Urothelium cell line (cell line): ENCODE measurements around the gene TMEM245.

Experiments used
- DNase-seq: peaks from one replicate; pipeline ENCODE4 v3.0.0; 2011; ENCODE audit warnings: low spot score, mixed read lengths
- FAIRE-seq: peaks from 2 replicates; lab custom pipeline; 2011; peaks lifted over from hg19 to GRCh38; lab: Jason Lieb, UNC

Gene TMEM245

GRCh38 chr9:109107402-109108240 is 12.1 kb downstream of the TMEM245 start:
- FAIRE-seq (no peak), DNase-seq (peak; percentile 48)

DNA sequence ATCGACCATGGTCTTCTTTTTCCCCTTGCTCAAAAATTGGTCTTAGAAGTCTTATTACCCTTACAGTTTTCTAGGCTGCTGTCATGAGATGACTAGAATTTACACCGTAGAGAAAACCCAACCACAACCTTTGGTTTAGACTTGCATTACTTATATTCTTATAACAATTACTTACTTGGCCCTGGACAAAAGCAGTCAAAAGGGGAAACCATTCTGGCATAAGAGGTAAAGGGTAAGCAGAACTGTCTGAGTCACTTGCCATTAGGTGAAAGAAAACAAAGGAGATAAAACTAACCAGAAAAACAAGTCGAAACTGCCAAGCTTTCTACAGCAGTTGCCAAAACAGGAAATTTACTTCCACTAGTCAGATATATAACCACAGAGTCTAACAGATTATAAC is 17.9 kb downstream of the TMEM245 start:
- FAIRE-seq = no peak
- DNase-seq = no peak

GRCh38 chr9:109101202-109101595 is 18.5 kb downstream of the TMEM245 start:
- DNase-seq (no peak), FAIRE-seq (no peak)

DNA sequence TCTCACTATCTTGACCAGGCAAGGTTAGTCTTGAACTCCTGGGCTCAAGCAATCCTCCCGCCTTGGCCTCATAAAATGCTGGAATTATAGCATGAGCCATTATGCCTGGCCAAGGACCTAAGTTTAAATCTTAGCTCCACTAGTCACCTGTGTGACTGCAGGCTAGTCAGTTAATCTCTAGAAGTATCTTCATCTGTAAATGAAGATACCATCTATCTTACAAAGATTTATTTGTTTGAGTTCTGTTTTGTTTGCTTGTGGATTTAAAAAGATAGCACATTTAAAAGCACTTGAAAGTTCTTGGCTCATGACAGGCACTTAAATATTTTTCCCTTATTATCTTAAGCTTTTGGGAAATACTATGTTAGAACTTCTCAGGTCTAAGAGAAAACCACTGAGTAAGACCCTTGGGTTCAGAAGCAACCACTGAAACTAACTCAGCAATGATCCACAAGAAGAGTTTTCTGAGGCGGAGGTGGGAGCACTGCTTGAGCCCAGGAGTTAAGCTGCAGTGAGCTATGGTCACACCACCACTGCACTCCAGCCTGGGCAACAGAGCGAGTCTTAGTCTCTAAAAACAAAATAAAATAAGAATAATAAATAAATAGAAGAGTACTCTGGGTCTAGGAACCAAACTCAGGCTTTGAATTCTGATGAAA is 19.1 kb downstream of the TMEM245 start:
- FAIRE-seq = no peak

DNA sequence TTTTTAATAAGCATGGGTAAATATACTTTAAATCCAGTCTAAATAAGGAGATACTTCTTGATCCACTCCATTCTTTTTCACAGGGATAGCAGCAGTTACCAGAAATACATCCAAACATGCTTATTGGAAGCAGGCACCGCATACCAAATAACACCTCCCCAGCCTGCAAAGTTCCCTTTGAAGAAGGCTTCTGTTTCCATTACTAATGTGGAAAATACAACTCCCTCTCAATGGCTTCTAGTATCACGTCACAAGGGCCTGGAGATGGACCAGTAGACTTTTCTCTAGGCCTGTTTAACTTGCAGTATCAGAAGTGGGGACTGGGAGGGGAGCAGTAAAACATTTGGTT is 20.8 kb downstream of the TMEM245 start:
- FAIRE-seq = no peak

More for the DNA sequence above, 19.1 kb downstream of the TMEM245 start:
- no peak for DNase-seq

DNA sequence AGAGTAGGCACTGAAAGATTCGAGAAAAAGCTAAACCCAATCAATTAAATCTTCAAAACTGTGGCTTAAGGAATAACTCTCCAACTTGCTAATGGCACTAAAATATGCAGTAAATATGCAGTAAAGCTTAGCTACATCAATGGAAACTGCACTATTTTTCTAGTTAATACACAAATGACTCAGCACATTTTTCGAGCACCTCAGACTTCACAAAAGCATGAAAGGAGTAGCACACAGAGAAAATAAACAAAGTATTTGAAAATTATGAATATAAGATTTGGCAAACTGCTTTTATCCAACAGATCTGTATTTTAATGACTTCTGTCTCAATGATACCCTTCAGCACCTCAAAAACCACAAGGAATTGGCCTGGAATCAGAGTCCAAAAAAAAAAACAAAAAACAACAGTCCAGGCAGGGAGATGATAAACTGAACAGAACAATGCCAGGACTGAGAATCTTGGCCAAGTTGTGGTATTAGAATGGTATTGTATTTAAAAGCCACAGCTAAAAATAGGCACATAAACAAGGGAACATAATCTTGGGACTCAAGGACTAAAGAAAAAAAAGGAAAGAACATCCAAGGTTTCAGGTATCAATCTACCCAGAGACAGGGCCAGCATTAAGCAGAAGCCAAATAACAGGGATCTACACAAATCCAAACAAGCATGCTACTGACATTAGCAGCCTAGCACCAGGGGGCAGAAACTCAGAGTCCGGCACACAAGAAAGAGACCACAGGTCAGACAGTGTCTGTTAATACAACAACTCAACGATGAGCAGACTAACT is 21.4 kb downstream of the TMEM245 start:
- FAIRE-seq (no peak), DNase-seq (peak; percentile 53)

More for the DNA sequence above, 20.8 kb downstream of the TMEM245 start:
- no peak for DNase-seq

DNA sequence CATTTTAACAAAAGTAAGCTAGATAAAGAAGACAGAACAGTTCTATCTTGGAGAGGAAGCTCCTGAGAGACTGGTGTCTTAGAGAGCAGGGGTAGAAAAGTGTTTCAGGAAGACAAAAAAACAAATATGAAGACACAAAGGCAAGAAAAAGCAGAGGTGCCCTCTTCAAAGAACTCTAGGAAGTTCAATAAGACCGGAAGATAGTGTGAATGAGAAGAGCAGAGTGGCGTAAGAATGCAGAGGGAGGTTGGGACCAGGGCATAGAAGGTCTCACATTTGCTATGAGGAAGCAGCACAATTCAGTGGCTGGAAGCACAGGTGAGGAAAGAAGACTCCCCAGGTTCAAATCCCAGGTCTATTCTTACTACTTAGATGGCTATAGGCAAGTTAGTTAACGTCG is 22.6 kb downstream of the TMEM245 start:
- DNase-seq (no peak), FAIRE-seq (no peak)

DNA sequence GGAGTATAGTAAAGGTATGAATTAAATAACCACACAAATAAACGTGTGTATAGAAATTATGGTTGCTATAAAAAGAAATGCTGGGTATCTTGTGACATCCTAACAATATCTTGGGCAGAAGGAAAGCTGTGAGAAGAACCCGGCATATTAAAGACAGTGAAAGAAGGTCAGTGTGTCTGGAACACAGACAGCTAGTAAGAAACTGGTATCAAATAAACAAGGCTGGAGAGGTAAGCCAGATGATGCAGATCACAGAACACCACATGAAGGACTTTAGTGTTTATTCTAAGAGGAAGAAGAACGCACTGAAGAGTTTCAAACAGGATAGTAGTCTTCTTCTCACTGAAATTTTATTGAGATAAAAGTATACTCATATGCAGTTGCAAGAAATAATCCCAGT is 24.4 kb downstream of the TMEM245 start:
- no peak for DNase-seq
- FAIRE-seq = no peak

DNA sequence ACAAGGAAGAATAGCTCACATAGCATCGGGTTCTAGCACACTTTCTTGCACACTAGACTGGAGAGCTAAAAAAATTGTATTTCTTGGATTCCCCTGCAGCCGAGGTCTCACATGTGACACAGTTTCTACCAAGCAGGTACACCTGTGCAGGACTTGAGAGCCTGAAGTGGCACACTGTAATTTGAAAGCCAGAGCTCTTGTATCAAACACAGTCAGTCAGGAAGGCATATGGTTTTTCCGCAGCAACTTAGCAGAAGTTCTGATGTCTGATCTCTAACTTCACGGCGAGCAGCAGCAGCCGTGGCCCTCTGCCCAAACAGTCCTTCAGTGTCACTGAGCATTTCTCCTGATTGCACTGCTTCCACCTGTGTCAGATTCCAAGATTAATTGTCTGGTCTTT is 25.5 kb downstream of the TMEM245 start:
- FAIRE-seq (no peak), DNase-seq (no peak)

DNA sequence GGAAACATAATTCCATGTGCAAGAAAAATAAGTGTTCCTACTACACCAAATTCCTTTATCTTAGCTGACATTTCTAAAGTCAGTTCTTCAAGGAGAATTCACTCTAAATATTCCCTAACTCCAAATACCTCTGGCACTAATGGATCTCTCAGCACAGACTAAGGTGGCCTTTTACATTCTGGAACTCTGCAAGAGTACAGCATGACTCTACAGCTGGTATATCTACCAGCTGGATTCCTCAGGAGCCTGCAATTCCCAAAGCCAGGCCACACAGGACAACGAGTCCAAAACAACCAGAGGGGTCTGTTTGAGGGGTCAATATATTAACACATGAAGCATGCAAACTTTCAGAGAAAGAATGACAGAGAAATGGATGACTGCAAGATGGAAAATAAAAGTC is 27.2 kb downstream of the TMEM245 start:
- DNase-seq (no peak), FAIRE-seq (no peak)

DNA sequence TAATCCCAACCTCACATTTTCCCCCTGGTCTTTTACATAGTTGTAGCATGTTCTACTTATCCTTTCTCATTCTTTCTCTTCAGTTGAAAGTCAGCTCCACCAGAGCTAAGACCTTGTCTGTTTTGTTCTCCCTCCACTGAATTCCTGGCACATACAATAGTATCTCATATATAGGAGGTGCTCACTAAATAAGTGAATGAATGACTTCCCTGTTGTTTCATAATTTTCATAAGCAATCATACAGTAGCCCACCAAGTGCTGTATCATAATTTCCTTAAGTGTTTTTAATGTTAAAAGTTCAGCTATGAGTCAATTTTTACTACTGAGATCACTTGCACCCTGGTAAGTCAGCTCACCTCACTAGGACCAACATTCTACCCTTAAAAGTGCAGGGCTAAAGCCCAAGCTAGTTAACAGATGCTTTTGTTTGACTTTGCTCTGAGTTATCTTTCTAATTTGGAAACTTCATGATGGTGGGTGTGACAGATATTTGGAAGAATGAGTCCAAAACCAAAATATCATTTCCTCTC is 27.6 kb downstream of the TMEM245 start:
- DNase-seq (no peak), FAIRE-seq (no peak)

DNA sequence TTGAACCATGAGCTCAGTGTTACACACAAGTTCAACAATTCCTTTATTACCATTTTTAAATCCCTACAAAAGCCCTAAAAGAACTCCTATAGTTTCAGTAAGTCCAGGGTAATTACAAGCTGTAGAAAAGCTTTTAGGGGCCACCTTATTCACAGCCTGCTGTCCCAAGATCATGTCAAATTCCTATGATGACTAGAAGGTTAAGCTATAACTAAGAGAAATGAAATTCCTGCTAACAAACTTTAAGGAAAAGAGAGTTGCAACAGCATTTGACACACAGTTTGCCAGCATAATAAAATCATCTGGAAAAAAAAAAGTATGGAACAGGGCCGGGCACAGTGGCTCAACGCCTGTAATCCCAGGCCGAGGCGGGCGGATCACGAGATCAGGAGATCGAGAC is 31.5 kb downstream of the TMEM245 start:
- no peak for DNase-seq
- FAIRE-seq = no peak

- DNase-seq = no peak
- FAIRE-seq = no peak
Observed at GRCh38 chr9:109087795-109088194, 32.0 kb downstream of the TMEM245 start.

DNA sequence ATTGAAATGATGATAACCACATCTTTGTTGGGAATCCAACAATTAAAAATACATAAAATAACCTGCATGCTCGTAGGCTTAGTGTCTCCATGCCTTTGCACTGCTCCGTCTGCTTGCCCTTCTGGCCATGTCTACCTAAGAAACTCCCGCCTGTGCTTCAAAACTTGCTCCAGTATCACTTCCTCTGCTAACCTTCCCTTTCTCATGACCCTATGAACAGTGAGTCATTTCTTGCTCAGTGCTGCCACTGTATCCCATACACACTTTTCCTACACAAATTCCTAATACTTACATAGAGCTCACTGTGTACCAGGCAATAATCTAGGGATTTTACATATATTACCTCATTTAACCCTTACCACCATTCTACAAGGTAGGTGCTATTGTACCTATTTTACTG is 33.5 kb downstream of the TMEM245 start:
- FAIRE-seq (no peak), DNase-seq (no peak)

DNA sequence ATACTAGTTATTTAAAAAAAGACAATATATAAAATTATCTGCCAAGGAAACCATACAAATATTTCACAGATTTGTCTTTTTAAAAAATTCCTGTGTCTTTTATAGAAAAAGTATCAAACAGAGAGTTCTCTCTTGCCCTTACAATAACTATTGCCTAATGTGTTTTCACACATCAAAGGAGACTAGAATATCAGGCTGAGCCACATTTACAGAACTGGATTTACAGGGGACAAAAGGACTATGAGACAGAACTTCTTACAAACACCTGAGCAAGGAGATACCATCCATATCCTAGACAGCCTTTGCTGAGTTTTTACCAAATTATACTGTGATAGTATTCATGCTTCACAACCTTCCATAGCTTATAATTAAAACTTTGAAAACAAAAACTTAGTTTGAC is 34.2 kb downstream of the TMEM245 start:
- no peak for FAIRE-seq
- DNase-seq = no peak

DNA sequence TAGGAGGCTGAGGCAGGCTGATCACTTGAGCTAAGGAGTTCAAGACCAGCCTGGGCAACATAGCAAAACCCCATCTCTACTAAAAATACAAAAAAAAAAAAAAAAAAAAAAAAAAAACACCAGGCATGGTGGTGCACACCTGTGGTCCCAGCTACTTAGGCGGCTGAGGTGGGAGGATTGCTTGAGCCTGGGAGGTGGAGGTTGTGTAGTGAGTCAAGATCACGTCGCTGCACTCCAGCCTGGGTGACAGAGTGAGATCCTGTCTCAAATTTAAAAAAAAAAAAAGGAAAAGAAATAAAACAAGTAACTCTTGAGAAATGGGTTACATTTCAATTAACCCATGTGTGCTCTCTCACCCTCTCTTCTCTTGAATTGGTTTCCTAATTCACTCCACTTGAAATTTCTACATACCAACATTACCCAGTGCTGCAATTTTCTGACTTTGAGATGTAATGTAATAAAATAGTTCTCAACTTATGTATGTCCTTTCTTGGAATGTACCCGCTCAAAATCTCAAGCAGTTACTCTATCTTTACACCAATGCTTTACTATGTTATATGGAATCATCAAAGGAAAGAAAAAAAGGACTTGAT is 35.8 kb downstream of the TMEM245 start:
- no peak for FAIRE-seq
- no peak for DNase-seq

DNA sequence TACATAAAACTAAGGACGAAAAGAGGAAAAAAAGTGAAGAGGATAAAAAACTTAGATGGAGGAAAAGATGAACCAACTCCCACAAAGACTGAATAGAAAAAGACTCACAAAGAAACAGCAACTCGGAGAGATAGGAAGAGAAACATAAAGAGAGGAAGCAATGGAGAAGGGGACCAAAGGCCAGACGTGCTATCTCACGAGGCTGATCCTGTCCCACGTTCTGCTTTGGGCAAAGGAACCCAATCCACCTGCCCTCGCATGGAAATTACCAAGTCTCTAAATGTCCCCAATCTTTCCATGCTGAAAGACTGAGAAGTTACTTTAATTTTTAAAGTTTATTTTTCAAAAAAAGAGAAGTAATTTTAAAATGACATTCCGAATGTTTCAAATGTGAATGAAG is 36.6 kb downstream of the TMEM245 start:
- DNase-seq (no peak), FAIRE-seq (no peak)

DNA sequence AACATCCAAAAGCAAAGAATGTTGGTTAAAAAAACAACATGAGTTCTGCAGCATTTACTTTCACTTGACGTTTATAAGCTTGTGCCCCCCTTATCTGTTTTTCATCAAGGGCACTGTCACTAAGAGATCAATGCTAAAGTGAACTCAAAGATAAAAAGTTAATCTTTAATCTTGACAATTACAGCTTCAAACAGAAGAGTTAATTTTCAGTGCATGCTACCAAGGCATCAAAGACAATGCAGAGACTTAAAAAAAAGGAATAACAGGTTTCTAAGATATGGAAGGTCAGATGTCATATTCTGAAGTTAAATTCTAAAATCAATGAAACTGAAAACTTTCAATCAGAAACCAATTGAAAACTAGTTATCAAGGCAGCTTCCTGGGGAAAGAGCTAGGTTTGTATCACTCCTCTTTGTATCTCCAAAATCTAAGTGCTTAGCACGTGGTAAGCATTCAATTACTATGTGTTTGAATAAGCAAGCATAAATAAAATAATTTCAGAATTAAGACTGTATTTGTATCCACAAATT is 37.6 kb downstream of the TMEM245 start:
- FAIRE-seq (no peak), DNase-seq (no peak)

DNA sequence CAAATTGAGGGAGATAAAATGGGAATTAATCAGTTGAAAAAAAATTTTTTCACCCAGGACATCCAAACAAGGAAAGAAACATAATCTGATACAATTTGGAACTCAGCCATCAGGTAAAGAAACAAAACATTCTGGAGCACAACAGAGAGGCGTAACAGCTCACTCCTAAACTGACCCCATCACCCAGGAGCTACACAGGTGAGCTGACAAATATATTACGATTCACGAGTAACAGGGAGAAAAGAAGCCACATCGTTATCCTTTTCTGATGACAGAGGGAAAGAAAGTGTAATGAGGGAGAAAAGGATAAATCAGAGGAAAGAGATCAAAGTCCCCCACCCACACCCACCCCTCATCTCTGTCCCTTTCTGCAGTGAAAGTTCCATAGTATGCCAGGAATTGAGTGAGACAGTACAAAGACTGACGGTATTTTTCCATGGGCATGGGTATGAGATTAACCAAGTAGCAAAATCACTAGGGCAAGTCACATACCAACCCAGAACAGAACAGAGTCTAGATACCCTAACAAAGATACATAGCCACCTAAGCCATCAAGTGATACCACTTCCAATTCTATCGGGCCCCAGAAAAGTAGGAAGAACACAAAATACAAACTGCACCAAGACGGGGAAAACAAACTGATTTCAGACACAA is 45.4 kb downstream of the TMEM245 start:
- no peak for FAIRE-seq

GRCh38 chr9:109072821-109073435 is 46.8 kb downstream of the TMEM245 start:
- no peak for FAIRE-seq

More for the DNA sequence above, 45.4 kb downstream of the TMEM245 start:
- no peak for DNase-seq

More at GRCh38 chr9:109072821-109073435, 46.8 kb downstream of the TMEM245 start:
- DNase-seq = no peak
